Suprapubic skin (tissue), 4 donors: ENCODE results near the gene CATSPER1.

Source experiments
- EP300 ChIP-seq: sonication (generic); formaldehyde crosslinking; IDR thresholded peaks from one replicate; pipeline ENCODE4 v1.6.1; 2017; ENCODE audit warnings: antibody characterized with exemption
- POLR2AphosphoS5 ChIP-seq, 3 donors: sonication (generic); formaldehyde crosslinking; IDR thresholded peaks; one replicate each; pipeline ENCODE4 v1.6.1; 2017; ENCODE audit warnings: antibody characterized with exemption in 3 of 3
- TF ChIP-seq, protein P1 (sequence below), 2 donors: fragments of 200-600 bp in 1 of 2; fragments of 450-650 bp in 1 of 2; sonication (generic) in 1 of 2; IDR thresholded peaks; one replicate each; pipeline ENCODE4 v1.5.1; 2016 to 2019; ENCODE audit warnings: antibody characterized with exemption in 2 of 2, mild to moderate bottlenecking in 1 of 2, moderate library complexity in 1 of 2

GRCh38 chr11:65973439-65974110 is 52.7 kb downstream of the CATSPER1 start:
- TF ChIP-seq, protein P1, sequence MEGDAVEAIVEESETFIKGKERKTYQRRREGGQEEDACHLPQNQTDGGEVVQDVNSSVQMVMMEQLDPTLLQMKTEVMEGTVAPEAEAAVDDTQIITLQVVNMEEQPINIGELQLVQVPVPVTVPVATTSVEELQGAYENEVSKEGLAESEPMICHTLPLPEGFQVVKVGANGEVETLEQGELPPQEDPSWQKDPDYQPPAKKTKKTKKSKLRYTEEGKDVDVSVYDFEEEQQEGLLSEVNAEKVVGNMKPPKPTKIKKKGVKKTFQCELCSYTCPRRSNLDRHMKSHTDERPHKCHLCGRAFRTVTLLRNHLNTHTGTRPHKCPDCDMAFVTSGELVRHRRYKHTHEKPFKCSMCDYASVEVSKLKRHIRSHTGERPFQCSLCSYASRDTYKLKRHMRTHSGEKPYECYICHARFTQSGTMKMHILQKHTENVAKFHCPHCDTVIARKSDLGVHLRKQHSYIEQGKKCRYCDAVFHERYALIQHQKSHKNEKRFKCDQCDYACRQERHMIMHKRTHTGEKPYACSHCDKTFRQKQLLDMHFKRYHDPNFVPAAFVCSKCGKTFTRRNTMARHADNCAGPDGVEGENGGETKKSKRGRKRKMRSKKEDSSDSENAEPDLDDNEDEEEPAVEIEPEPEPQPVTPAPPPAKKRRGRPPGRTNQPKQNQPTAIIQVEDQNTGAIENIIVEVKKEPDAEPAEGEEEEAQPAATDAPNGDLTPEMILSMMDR (IDR thresholded peaks at IDR 0.05), result no peak
- TF ChIP-seq EP300 (no peak), POLR2AphosphoS5 (IDR thresholded peaks at IDR 0.05) (no peak)
